Measurements from ENCODE around the gene HNF4A. TPM values are rescaled to one million over a fixed set of nuclear protein-coding genes. Genes with fewer than 3 reads are reported as not detected.

Gene HNF4A
- total and polyA plus RNA-seq, 2 of the 13 experiments (the other 11 are each of a cell fraction or from before 2014, with no cell fraction given) = 80.9 to 169 TPM

DNA sequence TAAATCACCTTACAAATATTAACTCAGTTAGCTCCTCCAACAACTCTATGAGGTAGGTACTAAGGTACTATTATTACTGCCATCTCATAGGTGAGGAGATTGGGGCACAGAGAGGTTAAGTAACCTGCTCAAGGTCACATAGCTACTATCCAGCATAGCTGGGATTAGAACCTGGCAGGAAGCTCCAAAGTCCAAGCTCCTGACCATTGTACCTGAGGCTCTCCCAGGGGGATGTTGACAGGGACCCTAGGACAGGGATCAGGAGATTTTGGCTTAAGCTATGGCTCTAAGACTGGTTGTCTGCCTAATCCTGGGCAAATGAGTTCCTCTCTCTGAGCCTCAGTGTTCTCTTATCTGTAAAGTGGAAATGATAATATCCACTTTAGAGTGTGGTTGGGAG lies 59.3 kb downstream of the HNF4A start (continued):
- TF ChIP-seq ZNF30 (CRISPR knock-in tag; IDR thresholded peaks at IDR 0.05) (no peak; the same call in 1 of the 2 replicates), ZNF530 (CRISPR knock-in tag; IDR thresholded peaks at IDR 0.05; ENCODE audit: low read depth) (no peak), FOXA1 (IDR thresholded peaks at IDR 0.05) (no peak), FOXA1 (CRISPR knock-in tag; IDR thresholded peaks at IDR 0.05) (peak; percentile 51; the same call in 1 of the 2 replicates), EED (CRISPR knock-in tag; IDR thresholded peaks at IDR 0.05) (no peak), SOX13 (IDR thresholded peaks at IDR 0.05) (no peak), SOX13 (CRISPR knock-in tag; conservative IDR thresholded peaks at IDR 0.05 in 1 of 2, IDR thresholded peaks at IDR 0.05 in 1 of 2) (peak in 1 of 2 experiments; percentile 58; a peak in 1 of 4 replicates), SIN3B (IDR thresholded peaks at IDR 0.05; ENCODE audit: low read length) (no peak), ZNF7 (CRISPR knock-in tag; IDR thresholded peaks at IDR 0.05) (no peak), CEBPB (IDR thresholded peaks at IDR 0.05; ENCODE audit: borderline replicate concordance, low read depth, low read length) (no peak), HNF4A (CRISPR knock-in tag; IDR thresholded peaks at IDR 0.05) (peak; percentile 96), KDM5A (IDR thresholded peaks at IDR 0.05; ENCODE audit: borderline replicate concordance, low read length) (no peak), HDAC1 (CRISPR knock-in tag; IDR thresholded peaks at IDR 0.05) (peak; percentile 71), FOXM1 (CRISPR knock-in tag; IDR thresholded peaks at IDR 0.05) (no peak), ZNF263 (CRISPR knock-in tag; IDR thresholded peaks at IDR 0.05) (no peak), IRX3 (CRISPR knock-in tag; IDR thresholded peaks at IDR 0.05; ENCODE audit: borderline replicate concordance, low read depth) (no peak)
- TF ChIP-seq, protein P1, sequence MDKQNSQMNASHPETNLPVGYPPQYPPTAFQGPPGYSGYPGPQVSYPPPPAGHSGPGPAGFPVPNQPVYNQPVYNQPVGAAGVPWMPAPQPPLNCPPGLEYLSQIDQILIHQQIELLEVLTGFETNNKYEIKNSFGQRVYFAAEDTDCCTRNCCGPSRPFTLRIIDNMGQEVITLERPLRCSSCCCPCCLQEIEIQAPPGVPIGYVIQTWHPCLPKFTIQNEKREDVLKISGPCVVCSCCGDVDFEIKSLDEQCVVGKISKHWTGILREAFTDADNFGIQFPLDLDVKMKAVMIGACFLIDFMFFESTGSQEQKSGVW (CRISPR knock-in tag; IDR thresholded peaks at IDR 0.05; ENCODE audit: borderline replicate concordance) = no peak
- TF ChIP-seq, protein P2, sequence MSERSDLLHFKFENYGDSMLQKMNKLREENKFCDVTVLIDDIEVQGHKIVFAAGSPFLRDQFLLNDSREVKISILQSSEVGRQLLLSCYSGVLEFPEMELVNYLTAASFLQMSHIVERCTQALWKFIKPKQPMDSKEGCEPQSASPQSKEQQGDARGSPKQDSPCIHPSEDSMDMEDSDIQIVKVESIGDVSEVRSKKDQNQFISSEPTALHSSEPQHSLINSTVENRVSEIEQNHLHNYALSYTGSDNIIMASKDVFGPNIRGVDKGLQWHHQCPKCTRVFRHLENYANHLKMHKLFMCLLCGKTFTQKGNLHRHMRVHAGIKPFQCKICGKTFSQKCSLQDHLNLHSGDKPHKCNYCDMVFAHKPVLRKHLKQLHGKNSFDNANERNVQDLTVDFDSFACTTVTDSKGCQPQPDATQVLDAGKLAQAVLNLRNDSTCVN (CRISPR knock-in tag; IDR thresholded peaks at IDR 0.05; ENCODE audit: borderline replicate concordance) = no peak
- TF ChIP-seq, protein P3, sequence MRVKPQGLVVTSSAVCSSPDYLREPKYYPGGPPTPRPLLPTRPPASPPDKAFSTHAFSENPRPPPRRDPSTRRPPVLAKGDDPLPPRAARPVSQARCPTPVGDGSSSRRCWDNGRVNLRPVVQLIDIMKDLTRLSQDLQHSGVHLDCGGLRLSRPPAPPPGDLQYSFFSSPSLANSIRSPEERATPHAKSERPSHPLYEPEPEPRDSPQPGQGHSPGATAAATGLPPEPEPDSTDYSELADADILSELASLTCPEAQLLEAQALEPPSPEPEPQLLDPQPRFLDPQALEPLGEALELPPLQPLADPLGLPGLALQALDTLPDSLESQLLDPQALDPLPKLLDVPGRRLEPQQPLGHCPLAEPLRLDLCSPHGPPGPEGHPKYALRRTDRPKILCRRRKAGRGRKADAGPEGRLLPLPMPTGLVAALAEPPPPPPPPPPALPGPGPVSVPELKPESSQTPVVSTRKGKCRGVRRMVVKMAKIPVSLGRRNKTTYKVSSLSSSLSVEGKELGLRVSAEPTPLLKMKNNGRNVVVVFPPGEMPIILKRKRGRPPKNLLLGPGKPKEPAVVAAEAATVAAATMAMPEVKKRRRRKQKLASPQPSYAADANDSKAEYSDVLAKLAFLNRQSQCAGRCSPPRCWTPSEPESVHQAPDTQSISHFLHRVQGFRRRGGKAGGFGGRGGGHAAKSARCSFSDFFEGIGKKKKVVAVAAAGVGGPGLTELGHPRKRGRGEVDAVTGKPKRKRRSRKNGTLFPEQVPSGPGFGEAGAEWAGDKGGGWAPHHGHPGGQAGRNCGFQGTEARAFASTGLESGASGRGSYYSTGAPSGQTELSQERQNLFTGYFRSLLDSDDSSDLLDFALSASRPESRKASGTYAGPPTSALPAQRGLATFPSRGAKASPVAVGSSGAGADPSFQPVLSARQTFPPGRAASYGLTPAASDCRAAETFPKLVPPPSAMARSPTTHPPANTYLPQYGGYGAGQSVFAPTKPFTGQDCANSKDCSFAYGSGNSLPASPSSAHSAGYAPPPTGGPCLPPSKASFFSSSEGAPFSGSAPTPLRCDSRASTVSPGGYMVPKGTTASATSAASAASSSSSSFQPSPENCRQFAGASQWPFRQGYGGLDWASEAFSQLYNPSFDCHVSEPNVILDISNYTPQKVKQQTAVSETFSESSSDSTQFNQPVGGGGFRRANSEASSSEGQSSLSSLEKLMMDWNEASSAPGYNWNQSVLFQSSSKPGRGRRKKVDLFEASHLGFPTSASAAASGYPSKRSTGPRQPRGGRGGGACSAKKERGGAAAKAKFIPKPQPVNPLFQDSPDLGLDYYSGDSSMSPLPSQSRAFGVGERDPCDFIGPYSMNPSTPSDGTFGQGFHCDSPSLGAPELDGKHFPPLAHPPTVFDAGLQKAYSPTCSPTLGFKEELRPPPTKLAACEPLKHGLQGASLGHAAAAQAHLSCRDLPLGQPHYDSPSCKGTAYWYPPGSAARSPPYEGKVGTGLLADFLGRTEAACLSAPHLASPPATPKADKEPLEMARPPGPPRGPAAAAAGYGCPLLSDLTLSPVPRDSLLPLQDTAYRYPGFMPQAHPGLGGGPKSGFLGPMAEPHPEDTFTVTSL (CRISPR knock-in tag; IDR thresholded peaks at IDR 0.05; ENCODE audit: borderline replicate concordance) = no peak; the same call in 1 of the 2 replicates
- TF ChIP-seq, protein P4, sequence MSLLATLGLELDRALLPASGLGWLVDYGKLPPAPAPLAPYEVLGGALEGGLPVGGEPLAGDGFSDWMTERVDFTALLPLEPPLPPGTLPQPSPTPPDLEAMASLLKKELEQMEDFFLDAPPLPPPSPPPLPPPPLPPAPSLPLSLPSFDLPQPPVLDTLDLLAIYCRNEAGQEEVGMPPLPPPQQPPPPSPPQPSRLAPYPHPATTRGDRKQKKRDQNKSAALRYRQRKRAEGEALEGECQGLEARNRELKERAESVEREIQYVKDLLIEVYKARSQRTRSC (CRISPR knock-in tag; IDR thresholded peaks at IDR 0.05; ENCODE audit: low read depth) = no peak
- TF ChIP-seq, protein P5, sequence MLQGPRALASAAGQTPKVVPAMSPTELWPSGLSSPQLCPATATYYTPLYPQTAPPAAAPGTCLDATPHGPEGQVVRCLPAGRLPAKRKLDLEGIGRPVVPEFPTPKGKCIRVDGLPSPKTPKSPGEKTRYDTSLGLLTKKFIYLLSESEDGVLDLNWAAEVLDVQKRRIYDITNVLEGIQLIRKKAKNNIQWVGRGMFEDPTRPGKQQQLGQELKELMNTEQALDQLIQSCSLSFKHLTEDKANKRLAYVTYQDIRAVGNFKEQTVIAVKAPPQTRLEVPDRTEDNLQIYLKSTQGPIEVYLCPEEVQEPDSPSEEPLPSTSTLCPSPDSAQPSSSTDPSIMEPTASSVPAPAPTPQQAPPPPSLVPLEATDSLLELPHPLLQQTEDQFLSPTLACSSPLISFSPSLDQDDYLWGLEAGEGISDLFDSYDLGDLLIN (CRISPR knock-in tag; IDR thresholded peaks at IDR 0.05; ENCODE audit: borderline replicate concordance) = no peak
- TF ChIP-seq, protein P6, sequence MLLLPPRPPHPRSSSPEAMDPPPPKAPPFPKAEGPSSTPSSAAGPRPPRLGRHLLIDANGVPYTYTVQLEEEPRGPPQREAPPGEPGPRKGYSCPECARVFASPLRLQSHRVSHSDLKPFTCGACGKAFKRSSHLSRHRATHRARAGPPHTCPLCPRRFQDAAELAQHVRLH (CRISPR knock-in tag; IDR thresholded peaks at IDR 0.05; ENCODE audit: borderline replicate concordance, low read depth) = no peak
